ENCODE measurements around the gene MAST1. TPM values are rescaled to one million over a fixed set of nuclear protein-coding genes. Genes with fewer than 3 reads are reported as not detected.

MAST1 gene
- total RNA-seq, 1 donor from 2014 or later, result 1.2 TPM

GRCh38 chr19:12899891-12900518, 61.7 kb downstream of the MAST1 start:
- DNase-seq (ENCODE audit: extremely low spot score in 2 of 2), result no peak
- Histone ChIP-seq H3K4me1 (no peaks in the 10 kb centered on the region), H3K36me3 (peaks cover 0 to 34% of the 10 kb centered on the region in 2 donors), H3K27me3 (no peaks in the 10 kb centered on the region), H3K4me3 (no peak overlapping the region), H3K27ac (no peak overlapping the region), H3K9me3 (no peaks in the 10 kb centered on the region)
- TF ChIP-seq CTCF (IDR thresholded peaks at IDR 0.05), result no peak
- no peak for TF ChIP-seq POLR2AphosphoS5 (IDR thresholded peaks at IDR 0.05; ENCODE audit: insufficient read depth in 1 of 2, low read depth in 1 of 2)
- TF ChIP-seq POLR2A (IDR thresholded peaks at IDR 0.05), result no peak
- intact Hi-C loops (cut with DNase I), result loop anchor here (10.0 kb wide), 1 partner anchor 1555 kb away; the partner anchor contains the start of genes CCDC159 and TMEM205

- H3K27ac ChIP-seq, result no peak overlapping the region
- no peaks in the 10 kb centered on the region for H3K36me3 ChIP-seq
- peaks cover 5% of the 10 kb centered on the region for H3K4me1 ChIP-seq
- no peak for DNase-seq (ENCODE audit: extremely low spot score in 2 of 2)
- TF ChIP-seq POLR2AphosphoS5 (IDR thresholded peaks at IDR 0.05; ENCODE audit: insufficient read depth in 1 of 2, low read depth in 1 of 2), result no peak
- TF ChIP-seq CTCF (IDR thresholded peaks at IDR 0.05), result no peak
- TF ChIP-seq POLR2A (IDR thresholded peaks at IDR 0.05), result no peak
- intact Hi-C loops (cut with DNase I), result no loop called here
- no peaks in the 10 kb centered on the region for H3K27me3 ChIP-seq
- no peaks in the 10 kb centered on the region for H3K9me3 ChIP-seq
- no peak overlapping the region for H3K4me3 ChIP-seq
Observed at GRCh38 chr19:12907166-12907565, 68.9 kb downstream of the MAST1 start.

- no peak for TF ChIP-seq POLR2A (IDR thresholded peaks at IDR 0.05)
- TF ChIP-seq CTCF (IDR thresholded peaks at IDR 0.05), result no peak
- TF ChIP-seq POLR2AphosphoS5 (IDR thresholded peaks at IDR 0.05; ENCODE audit: insufficient read depth in 1 of 2, low read depth in 1 of 2), result no peak
- no peak for DNase-seq (ENCODE audit: extremely low spot score in 2 of 2)
- intact Hi-C loops (cut with DNase I), result no loop called here
- peaks cover 28% of the 10 kb centered on the region for H3K4me1 ChIP-seq
- H3K27me3 ChIP-seq, result no peaks in the 10 kb centered on the region
- H3K9me3 ChIP-seq, result no peaks in the 10 kb centered on the region
- peak overlapping the region; percentile 27 to 30 for H3K4me3 ChIP-seq
- peak overlapping the region; percentile 69 for H3K27ac ChIP-seq
- no peaks in the 10 kb centered on the region for H3K36me3 ChIP-seq
Observed at GRCh38 chr19:12912571-12912970, 74.3 kb downstream of the MAST1 start.

- peaks cover 28% of the 10 kb centered on the region for H3K4me1 ChIP-seq
- intact Hi-C loops (cut with DNase I), result no loop called here
- no peaks in the 10 kb centered on the region for H3K9me3 ChIP-seq
- H3K4me3 ChIP-seq, result peak overlapping the region; percentile 27 to 30
- TF ChIP-seq CTCF (IDR thresholded peaks at IDR 0.05) (no peak), POLR2AphosphoS5 (IDR thresholded peaks at IDR 0.05; ENCODE audit: insufficient read depth in 1 of 2, low read depth in 1 of 2) (peak; percentile 17 to 66)
- H3K27ac ChIP-seq, result peak overlapping the region; percentile 69
- no peaks in the 10 kb centered on the region for H3K27me3 ChIP-seq
- no peaks in the 10 kb centered on the region for H3K36me3 ChIP-seq
- no peak for DNase-seq (ENCODE audit: extremely low spot score in 2 of 2)
Observed at GRCh38 chr19:12913011-12913561, 74.8 kb downstream of the MAST1 start.
